Cardiac fibroblast (primary cell): ENCODE measurements around the gene TMEM150C.
"Not testable (repeated sequence)": the region's sequence is repeated elsewhere in the genome, so short reads cannot be mapped to it uniquely, and the experiment has no call there.

ENCODE experiments used
- DNase-seq, 2 donors: peaks; one replicate each; pipeline versions ENCODE4 v3.0.0 to v3.0.0-alpha.2; 2010; ENCODE audit warnings: low read depth in 2 of 2
- H3K4me3 ChIP-seq, 2 donors: replicated peaks in 1 of 2; 1 replicate in 1 of 2; 2 replicates in 1 of 2; pipeline ENCODE4 v1.5.1; 2011; ENCODE audit warnings: low read depth in 2 of 2, low read length in 2 of 2, mild to moderate bottlenecking in 2 of 2, moderate library complexity in 1 of 2
- TF ChIP-seq, protein P1 (sequence below): IDR thresholded peaks from one replicate; pipeline ENCODE4 v1.5.1; 2011; ENCODE audit warnings: low read depth, mild to moderate bottlenecking, low read length, inconsistent platforms

The TMEM150C gene

GRCh38 chr4:82482387-82482786 lies 79.4 kb downstream of the TMEM150C start:
- TF ChIP-seq, protein P1, sequence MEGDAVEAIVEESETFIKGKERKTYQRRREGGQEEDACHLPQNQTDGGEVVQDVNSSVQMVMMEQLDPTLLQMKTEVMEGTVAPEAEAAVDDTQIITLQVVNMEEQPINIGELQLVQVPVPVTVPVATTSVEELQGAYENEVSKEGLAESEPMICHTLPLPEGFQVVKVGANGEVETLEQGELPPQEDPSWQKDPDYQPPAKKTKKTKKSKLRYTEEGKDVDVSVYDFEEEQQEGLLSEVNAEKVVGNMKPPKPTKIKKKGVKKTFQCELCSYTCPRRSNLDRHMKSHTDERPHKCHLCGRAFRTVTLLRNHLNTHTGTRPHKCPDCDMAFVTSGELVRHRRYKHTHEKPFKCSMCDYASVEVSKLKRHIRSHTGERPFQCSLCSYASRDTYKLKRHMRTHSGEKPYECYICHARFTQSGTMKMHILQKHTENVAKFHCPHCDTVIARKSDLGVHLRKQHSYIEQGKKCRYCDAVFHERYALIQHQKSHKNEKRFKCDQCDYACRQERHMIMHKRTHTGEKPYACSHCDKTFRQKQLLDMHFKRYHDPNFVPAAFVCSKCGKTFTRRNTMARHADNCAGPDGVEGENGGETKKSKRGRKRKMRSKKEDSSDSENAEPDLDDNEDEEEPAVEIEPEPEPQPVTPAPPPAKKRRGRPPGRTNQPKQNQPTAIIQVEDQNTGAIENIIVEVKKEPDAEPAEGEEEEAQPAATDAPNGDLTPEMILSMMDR = no peak
- DNase-seq = no peak
- no peak overlapping the region for H3K4me3 ChIP-seq

- DNase-seq = peak in 1 of 2 donors; percentile 40
- TF ChIP-seq, protein P1 = no peak
- H3K4me3 ChIP-seq = no peak overlapping the region
These were observed 80.3 kb downstream of the TMEM150C start for GRCh38 chr4:82481506-82481840.

- TF ChIP-seq, protein P1 = no peak
- no peak for DNase-seq
- no peak overlapping the region for H3K4me3 ChIP-seq
These were observed 80.8 kb downstream of the TMEM150C start for GRCh38 chr4:82480771-82481505.

GRCh38 chr4:82479562-82479961 lies 82.2 kb downstream of the TMEM150C start:
- no peak overlapping the region for H3K4me3 ChIP-seq
- TF ChIP-seq, protein P1 = no peak
- no peak for DNase-seq

DNA sequence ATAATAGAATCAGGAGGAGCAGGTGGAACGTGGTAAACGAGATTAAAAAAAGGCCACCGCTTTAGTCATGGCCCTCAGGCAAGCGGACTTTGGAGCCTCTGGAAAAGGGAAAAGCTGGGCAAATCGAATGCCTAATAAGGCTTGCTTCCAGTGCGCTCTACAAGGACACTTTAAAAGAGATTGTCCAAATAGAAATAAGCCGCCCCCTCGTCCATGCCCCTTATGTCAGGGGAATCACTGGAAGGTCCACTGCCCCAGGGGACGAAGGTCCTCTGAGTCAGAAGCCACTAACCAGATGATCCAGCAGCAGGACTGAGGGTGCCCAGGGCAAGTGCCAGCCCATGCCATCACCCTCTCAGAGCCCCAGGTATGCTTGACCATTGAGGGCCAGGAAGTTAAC lies 84.3 kb downstream of the TMEM150C start:
- H3K4me3 ChIP-seq = not testable (repeated sequence)

GRCh38 chr4:82475931-82476330 lies 85.9 kb downstream of the TMEM150C start:
- H3K4me3 ChIP-seq, DNase-seq: not testable (repeated sequence)

More for the DNA sequence above, 84.3 kb downstream of the TMEM150C start:
- DNase-seq = not testable (repeated sequence)

- DNase-seq = no peak
- TF ChIP-seq, protein P1 = no peak
- H3K4me3 ChIP-seq = no peak overlapping the region
These were observed 88.1 kb downstream of the TMEM150C start for GRCh38 chr4:82473621-82474164.

DNA sequence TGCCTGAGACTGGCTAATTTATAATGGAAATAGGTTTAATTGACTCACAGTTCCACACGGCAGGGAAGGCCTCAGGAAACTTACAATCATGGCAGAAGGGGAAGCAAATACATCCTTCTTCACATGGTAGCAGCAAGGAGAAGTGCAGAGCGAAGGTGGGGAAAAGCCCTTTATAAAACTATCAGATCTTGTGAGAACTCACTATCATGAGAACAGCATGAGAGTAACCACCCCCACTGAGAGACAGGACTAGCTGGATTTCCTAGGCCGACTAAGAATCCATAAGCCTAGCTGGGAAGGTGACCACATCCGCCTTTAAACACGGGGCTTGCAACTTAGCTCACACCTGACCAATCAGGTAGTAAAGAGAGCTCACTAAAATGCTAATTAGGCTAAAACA lies 88.7 kb downstream of the TMEM150C start:
- DNase-seq, H3K4me3 ChIP-seq: not testable (repeated sequence)
